CD4-positive, alpha-beta T cell treated with Interleukin-6 at 100 ng/mL for 8 hours (primary cell): Measurements from ENCODE around the gene ASGR2.
"Not testable (repeated sequence)": the region's sequence is repeated elsewhere in the genome, so short reads cannot be mapped to it uniquely, and the experiment has no call there.

Experiments used
- DNase-seq: peaks from one replicate; pipeline ENCODE4 v3.0.0-alpha.2; 2020; ENCODE audit warnings: mixed read lengths, low spot score

The ASGR2 gene

GRCh38 chr17:7124923-7125322, 10.3 kb upstream of the ASGR2 start:
- no peak for DNase-seq

- no peak for DNase-seq
These were observed 9.2 kb upstream of the ASGR2 start for GRCh38 chr17:7123844-7124243.

GRCh38 chr17:7122381-7122780, 7.8 kb upstream of the ASGR2 start:
- no peak for DNase-seq

GRCh38 chr17:7120635-7121034, 6.0 kb upstream of the ASGR2 start:
- not testable (repeated sequence) for DNase-seq

DNA sequence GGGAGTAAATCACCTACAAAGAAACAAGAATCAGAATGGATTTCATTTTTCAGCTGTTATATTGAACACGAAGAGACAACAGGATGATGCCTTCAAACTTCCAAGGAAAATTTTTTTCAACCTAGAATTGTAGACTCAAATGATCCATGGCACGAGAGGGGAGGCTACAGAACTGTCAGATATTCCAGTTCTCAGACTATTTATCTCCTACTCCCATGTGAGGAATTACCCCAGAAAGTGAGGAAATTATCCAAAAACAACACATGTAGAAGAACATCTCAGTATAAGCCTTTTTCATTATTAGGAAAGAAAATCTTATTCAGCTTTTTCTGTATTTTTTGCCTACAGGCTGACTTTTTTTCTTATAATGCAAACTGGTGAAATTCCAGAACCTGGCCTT, 5.5 kb upstream of the ASGR2 start:
- no peak for DNase-seq

- DNase-seq = no peak
These were observed 4.7 kb upstream of the ASGR2 start for GRCh38 chr17:7119314-7119713.

DNA sequence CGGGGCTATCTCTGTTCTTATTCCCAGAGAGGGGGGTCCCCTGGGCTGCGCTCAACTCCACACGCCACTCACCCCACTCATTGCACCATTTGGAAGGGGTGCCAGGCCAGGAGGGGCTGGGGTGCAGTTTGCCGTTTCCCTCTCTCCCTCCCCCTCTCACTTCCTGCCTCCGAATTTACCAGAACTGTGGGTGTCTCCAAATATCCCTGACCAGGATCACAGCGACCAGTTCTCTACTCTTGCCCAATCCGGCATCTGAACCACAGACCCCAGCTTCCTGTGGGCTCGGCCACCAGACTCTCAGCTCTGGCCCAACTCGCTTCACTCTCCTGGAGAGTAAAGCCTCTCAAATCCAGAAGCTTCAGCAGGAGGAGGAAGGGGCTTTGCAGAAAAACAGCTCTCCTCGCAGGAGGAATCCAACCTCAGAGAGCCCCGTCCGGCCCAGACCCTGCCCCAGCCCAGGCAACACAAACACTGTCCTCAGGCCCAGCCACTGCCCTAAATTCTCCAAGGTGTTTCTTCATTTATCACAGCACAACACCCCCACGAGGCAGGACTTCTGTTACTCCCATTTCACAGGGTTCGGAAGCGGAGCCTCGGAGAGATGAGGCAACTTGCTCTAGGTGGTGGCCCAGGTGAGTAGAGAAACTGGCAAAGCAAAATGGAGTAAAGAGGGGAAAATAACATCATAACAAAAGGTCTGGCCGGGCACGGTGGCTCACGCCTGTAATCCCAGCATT, 423 bp upstream of the ASGR2 start:
- no peak for DNase-seq

- DNase-seq = no peak
These were observed 1.1 kb downstream of the ASGR2 start for GRCh38 chr17:7113273-7114071.

- no peak for DNase-seq
These were observed 2.0 kb downstream of the ASGR2 start for GRCh38 chr17:7112510-7113108.

GRCh38 chr17:7111784-7112509, 2.7 kb downstream of the ASGR2 start:
- DNase-seq = no peak

DNA sequence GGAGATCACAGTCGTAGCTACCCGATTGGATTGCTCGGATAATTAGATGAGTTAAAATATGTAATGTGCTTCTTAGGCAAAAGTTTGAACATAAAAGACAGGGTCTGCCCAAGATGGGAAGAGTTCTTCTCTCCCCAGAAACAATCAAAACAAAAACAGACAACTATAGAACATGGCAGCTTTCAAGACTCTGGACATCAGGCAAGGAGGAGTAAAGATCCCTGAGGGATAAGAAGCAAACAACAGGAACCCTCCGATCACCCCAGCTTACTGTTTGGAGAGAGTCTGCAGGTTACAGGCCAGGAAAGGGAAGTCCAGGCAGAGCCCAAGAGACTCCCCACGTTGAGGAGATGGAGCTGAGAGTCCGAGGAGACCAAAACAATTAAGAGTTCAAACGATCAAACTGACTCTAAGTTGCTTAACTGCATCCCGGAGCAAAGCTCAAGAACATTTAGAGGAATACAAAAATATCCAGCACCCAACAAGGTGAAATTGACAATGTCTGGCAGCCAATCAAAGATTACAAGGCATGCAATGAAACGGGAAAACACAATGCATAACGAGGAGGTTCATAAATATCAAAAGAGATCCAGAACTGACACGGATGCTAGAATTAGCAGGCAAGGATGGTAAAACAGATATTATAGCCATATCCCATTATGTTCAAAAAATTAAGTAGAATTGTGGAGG, 3.9 kb downstream of the ASGR2 start:
- DNase-seq = no peak

DNA sequence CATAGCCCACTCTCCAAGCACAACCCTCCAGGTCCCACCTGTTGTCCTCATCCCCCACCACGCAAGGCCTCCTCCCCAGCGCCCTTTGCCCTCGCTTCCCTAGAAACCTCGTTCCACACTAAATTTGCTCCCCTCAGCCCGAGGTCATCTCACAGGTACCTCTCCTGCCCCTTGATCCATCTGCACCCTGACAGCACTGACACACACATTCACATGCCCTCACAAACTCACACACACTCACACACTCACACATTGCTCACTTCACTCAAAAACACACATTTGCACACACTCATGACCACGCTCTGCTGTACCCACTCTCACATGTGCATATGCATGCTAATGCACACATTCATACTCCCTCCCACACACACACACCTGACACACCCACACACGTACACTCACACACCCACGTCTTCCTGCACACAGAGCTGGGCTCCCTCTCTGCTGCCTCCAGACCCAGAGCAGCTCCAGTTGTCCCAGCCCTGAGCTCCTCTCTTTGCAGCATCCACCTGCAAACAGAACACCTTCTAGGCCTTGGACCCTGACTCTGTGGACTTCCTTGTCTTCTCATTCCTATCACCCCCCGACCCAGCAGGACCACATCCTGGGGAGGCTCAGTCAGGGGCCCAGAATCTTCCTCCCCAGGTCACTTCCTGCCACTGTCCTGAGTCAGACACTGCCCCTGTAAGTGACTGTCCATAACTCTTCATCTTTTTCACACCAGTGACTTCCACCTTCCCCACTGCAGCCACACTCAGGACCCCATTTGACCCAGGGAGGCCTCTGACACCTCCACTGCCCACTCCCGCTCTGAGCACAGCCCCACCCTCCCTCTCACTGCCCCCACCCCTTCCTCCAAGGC, 4.9 kb downstream of the ASGR2 start:
- DNase-seq = no peak

DNA sequence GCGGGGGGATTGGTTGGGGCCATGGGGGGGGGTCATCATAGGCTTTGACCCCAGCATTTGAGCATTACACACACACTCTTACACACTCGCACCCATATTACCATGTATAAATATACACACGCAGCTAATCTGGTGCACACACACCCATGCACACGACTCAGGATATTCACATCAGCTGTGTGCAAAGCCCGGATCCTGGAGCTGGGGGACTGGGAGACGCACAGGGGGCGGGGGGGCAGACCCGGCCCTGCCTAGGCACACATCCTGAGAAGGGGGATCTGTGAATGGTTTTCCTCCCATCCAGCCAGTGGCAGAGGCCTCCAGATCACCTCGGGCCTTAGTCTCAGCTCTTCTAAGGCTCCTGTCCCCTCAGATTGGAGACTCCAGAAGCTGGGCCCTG, 5.6 kb downstream of the ASGR2 start:
- DNase-seq = no peak

- DNase-seq = no peak
These were observed 6.1 kb downstream of the ASGR2 start for GRCh38 chr17:7108560-7108925.

DNA sequence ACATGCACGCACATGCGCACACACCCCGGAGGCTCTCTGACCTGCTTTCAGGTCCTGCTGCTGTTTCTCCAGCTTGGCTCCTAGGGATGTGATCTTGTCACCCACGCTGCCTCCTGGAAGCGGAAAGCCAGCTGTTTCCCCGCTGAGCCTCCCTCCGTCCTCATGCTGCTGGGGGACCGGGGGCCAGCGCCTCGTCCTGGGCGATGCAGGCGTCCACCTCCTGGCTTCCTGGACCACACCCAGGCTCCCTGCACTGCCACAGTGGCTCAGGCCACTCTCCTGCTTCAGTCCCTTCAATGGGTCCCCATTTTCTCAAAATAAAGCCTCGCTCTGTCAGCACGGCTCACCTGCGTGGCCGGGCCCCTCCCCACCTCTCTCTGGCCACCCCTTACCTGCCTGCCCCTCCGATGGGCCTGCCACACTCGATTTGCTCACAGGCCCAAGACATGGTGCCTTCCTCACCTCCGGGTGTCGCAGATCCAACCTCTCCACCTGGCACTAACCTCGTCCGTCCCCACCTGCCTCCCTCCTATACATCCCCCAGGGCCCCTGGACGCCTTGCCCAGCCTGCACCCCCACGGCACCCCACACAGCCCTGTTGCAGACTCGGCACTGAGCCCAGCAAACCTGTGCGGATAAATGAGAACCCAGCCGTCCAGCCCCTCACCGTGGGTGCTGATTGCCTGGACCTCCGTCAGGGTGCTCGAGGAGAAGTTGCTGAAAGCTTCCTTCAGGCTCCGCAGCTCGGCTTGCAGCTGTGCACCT, 6.6 kb downstream of the ASGR2 start:
- no peak for DNase-seq

DNA sequence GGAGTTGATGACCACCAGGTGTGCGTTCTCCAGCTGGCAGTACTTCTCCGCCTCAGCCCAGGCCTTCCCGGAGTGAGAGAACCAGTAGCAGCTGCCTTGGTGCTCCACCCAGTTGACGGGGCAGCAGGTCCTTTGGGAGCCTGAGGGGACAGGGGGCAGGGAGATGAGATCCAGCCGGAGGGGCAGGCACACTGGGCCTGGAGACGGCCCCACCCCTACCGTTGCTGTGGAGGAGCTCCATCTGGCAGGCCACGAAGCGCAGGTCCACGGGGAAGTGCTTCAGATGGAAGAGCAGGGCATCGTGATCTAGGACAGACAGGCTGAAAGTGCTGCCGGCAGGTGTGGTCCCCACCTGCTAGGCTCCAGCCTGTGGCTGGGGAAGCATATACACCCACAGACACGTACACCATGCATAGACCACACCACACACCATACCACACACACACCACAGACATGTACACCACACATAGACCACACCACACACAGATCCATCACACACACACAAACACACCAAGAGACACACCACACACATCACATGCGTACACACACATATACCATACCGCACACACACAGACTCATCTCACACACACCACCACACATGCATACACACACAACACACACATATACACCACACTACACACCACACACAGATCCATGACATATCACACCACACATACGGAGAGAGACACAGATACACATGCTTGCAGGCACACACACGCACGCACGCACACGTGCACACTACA, 7.4 kb downstream of the ASGR2 start:
- no peak for DNase-seq

GRCh38 chr17:7102421-7102820, 12.2 kb downstream of the ASGR2 start:
- no peak for DNase-seq

DNA sequence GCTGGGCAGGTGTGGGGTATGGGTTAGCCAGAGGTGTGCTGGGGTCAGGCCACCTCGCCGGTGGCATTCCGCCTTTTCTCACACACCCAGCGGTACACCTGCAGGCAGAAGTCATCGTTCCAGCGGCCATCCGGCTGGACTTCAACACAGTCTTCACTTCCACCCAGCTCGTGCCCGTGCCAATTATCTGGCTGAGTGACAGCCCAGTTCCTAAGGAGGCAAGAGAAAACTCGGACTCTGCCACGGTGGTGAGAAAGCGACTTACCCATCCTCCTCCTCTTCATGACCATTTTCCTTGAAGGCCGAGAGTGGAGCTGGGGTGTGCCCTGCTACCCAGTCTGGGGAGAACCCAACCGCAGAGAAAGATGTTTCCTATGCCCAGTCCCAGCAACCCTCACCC, 13.1 kb downstream of the ASGR2 start:
- no peak for DNase-seq

GRCh38 chr17:7100641-7101379, 13.8 kb downstream of the ASGR2 start:
- not testable (repeated sequence) for DNase-seq
